Germinal center (tissue), 1 donor: ENCODE data around the gene CTNS.

Experiments
- DNase-seq: peaks from one replicate; pipeline ENCODE4 v3.0.0; 2012; ENCODE audit warnings: mixed read lengths, low spot score

The CTNS gene

GRCh38 chr17:3659541-3660111 is 23.1 kb downstream of the CTNS start:
- no peak for DNase-seq

GRCh38 chr17:3660311-3660891 is 23.8 kb downstream of the CTNS start:
- no peak for DNase-seq

GRCh38 chr17:3663102-3664011 is 26.8 kb downstream of the CTNS start:
- no peak for DNase-seq

- DNase-seq: no peak
Observed at GRCh38 chr17:3665834-3666233, 29.3 kb downstream of the CTNS start.

- no peak for DNase-seq
Observed at GRCh38 chr17:3666516-3666915, 30.0 kb downstream of the CTNS start.

GRCh38 chr17:3667366-3668278 is 31.1 kb downstream of the CTNS start:
- DNase-seq: peak; percentile 29

GRCh38 chr17:3668279-3669084 is 31.9 kb downstream of the CTNS start, which contains the start of the genes EMC6 and TAX1BP3:
Gene EMC6 (plus strand): TSS chr17:3668812. CDS start chr17:3669147, 335 bp downstream.
Gene TAX1BP3 (minus strand): TSS chr17:3668578. CDS start chr17:3668526, 52 bp downstream.
- peak; percentile 99 for DNase-seq

- no peak for DNase-seq
Observed at GRCh38 chr17:3669085-3669347, 32.5 kb downstream of the CTNS start.

GRCh38 chr17:3669548-3669947 is 33.0 kb downstream of the CTNS start:
- DNase-seq: no peak

- DNase-seq: no peak
Observed at GRCh38 chr17:3672571-3672970, 36.0 kb downstream of the CTNS start.

- DNase-seq: no peak
Observed at GRCh38 chr17:3675886-3676285, 39.3 kb downstream of the CTNS start.

- DNase-seq: no peak
Observed at GRCh38 chr17:3678095-3678820, 41.7 kb downstream of the CTNS start.

- DNase-seq: no peak
Observed at GRCh38 chr17:3678821-3679530, 42.4 kb downstream of the CTNS start.

GRCh38 chr17:3679531-3680126 is 43.1 kb downstream of the CTNS start:
- DNase-seq: no peak

- no peak for DNase-seq
Observed at GRCh38 chr17:3681057-3681456, 44.5 kb downstream of the CTNS start.

- DNase-seq: no peak
Observed at GRCh38 chr17:3681565-3681964, 45.0 kb downstream of the CTNS start.

GRCh38 chr17:3682033-3682432 is 45.5 kb downstream of the CTNS start:
- no peak for DNase-seq

- peak; percentile 75 for DNase-seq
Observed at GRCh38 chr17:3683054-3683511, 46.5 kb downstream of the CTNS start.

- DNase-seq: no peak
Observed at GRCh38 chr17:3685174-3685573, 48.6 kb downstream of the CTNS start.
